Uterus (tissue), 2 donors: ENCODE results near the gene STRN3.
"Not testable (repeated sequence)": the region's sequence is repeated elsewhere in the genome, so short reads cannot be mapped to it uniquely, and the experiment has no call there.

Experiments used
- POLR2A ChIP-seq, 2 donors: fragments of 450-650 bp; IDR thresholded peaks; one replicate each; pipeline ENCODE4 v1.6.1; 2016; ENCODE audit warnings: antibody characterized with exemption in 2 of 2, mild to moderate bottlenecking in 1 of 2, moderate library complexity in 1 of 2
- TF ChIP-seq, protein P1 (sequence below), 4 experiments: fragments of 200-600 bp in 2 of 4; fragments of 450-650 bp in 2 of 4; sonication (generic) in 2 of 4; IDR thresholded peaks; one replicate each; pipeline ENCODE4 v1.5.1; 2016 to 2019; ENCODE audit warnings: antibody characterized with exemption in 4 of 4, mild to moderate bottlenecking in 2 of 4, moderate library complexity in 1 of 4

DNA sequence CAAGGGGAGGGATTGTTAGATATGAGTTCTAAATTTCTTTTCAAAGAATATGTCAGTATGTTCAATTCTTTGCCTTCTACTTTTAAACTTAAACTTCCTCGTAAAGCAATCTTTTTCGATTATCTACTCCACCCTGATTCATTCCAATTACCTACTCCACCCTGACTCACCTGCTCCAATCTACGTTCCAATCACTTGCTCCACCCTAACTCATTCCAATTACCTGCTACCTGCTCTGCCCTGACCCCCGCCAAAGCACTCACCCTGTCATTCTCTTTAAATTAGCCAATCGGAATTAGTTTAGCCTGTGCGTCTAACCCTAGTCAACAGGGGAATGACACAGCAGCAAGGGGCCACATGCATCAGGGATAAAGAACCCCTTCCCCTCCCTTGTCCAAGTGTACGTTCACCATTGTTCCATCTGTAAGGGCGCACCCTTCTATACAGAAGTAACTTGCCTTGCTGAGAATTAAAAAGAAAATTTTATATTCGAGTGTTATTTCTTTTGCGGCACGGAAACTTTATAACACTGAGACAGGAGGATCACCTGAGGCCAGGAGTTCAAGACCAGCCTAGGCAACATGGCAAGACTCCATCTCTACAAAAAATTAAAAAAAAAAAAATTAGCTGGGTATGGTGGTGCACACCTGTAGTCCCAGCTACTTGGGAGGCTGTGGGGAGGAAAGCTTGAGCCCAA, 54.0 kb downstream of the STRN3 start:
- TF ChIP-seq, protein P1, sequence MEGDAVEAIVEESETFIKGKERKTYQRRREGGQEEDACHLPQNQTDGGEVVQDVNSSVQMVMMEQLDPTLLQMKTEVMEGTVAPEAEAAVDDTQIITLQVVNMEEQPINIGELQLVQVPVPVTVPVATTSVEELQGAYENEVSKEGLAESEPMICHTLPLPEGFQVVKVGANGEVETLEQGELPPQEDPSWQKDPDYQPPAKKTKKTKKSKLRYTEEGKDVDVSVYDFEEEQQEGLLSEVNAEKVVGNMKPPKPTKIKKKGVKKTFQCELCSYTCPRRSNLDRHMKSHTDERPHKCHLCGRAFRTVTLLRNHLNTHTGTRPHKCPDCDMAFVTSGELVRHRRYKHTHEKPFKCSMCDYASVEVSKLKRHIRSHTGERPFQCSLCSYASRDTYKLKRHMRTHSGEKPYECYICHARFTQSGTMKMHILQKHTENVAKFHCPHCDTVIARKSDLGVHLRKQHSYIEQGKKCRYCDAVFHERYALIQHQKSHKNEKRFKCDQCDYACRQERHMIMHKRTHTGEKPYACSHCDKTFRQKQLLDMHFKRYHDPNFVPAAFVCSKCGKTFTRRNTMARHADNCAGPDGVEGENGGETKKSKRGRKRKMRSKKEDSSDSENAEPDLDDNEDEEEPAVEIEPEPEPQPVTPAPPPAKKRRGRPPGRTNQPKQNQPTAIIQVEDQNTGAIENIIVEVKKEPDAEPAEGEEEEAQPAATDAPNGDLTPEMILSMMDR (IDR thresholded peaks at IDR 0.05) = not testable (repeated sequence)
- not testable (repeated sequence) for TF ChIP-seq POLR2A (IDR thresholded peaks at IDR 0.05)
